Esophagus (tissue), 2 donors: Measurements from ENCODE around the gene MAPRE2. TPM values are rescaled to one million over a fixed set of nuclear protein-coding genes. Genes with fewer than 3 reads are reported as not detected.

Experiments used
- H3K27ac ChIP-seq, 2 donors: one replicate each; pipeline ENCODE4 v1.5.1; 2013; ENCODE audit warnings: low read depth in 2 of 2, mild to moderate bottlenecking in 2 of 2, inconsistent platforms in 1 of 2, low read length in 1 of 2, moderate library complexity in 1 of 2
- H3K27me3 ChIP-seq, 2 donors: one replicate each; pipeline ENCODE4 v1.6.1; 2013; ENCODE audit warnings: low read length in 2 of 2, control low read depth in 1 of 2, mild to moderate bottlenecking in 1 of 2; ENCODE audit not compliant: insufficient read depth in 2 of 2, control insufficient read depth in 1 of 2
- H3K36me3 ChIP-seq, 2 donors: one replicate each; pipeline ENCODE4 v1.6.1; 2013; ENCODE audit warnings: low read length in 1 of 2; ENCODE audit not compliant: control insufficient read depth in 2 of 2, insufficient read depth in 2 of 2
- H3K4me1 ChIP-seq, 2 donors: one replicate each; pipeline ENCODE4 v1.6.1; 2013; ENCODE audit warnings: low read length in 1 of 2; ENCODE audit not compliant: control insufficient read depth in 2 of 2, insufficient read depth in 2 of 2
- H3K4me3 ChIP-seq, 2 donors: one replicate each; pipeline ENCODE4 v1.5.1; 2013; ENCODE audit warnings: low read length in 2 of 2, mild to moderate bottlenecking in 2 of 2, low read depth in 1 of 2, moderate library complexity in 1 of 2
- H3K9me3 ChIP-seq, 2 donors: one replicate each; pipeline ENCODE4 v1.6.1; 2013; ENCODE audit warnings: mild to moderate bottlenecking in 2 of 2, low read depth in 1 of 2, low read length in 1 of 2, moderate library complexity in 1 of 2; ENCODE audit not compliant: control insufficient read depth in 2 of 2, insufficient read depth in 1 of 2
- WGBS, 2 donors: extraction: QIAGEN DNeasy Blood & Tissue Kit; methylation state at CpG; one replicate each; pipeline ENCODE4 v1.1.7; 2013; 5-methylcytosine and 5-hydroxymethylcytosine counted together
- polyA plus RNA-seq, 2 donors: library from polyadenylated mRNA; stranded (reverse); fragments of 200-250 nt; gene quantifications; one replicate each; pipeline ENCODE4 v1.2.3, GENCODE V29; 2013
- donor health status: healthy with polysubstance abuse.
- donor health status: Bipolar disorder and iron deficiency.

The MAPRE2 gene
- polyA plus RNA-seq, 2 donors = 2.4 to 3.5 TPM

DNA sequence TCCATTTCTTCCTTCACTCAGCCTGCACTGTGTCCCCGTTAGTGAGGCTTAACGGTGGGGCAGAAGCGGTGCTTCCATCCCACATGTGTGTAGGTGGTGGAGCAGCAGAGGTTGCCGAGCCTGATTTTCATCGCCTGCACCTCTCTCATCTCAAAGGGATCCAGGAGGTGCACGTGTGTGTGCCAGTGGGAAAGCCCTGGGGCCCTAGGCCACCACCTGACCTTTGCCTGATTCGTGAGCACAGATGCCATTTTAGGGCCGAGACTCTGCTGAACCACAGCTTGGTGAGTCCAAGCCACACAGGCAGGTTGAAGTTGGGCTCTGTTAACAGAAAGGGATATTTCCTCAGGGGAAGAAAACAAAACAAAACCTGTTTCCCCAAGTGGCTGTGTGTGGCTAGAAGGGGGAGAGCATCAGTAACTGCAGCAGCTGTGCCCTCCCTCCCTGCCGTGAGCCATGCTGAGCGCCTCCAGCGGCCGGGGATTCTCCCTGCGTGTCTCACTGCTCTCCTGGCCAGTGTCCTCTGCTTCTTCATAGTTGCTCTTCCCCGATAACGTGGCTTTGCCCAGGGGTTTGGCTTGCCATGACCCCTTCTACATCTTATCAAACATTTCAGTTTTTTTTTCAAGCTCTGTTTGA is 81.5 kb downstream of the MAPRE2 start:
- H3K27ac ChIP-seq = no peak overlapping the region
- no peaks in the 10 kb centered on the region for H3K9me3 ChIP-seq
- H3K27me3 ChIP-seq = no peaks in the 10 kb centered on the region
- H3K36me3 ChIP-seq = no peaks in the 10 kb centered on the region
- H3K4me1 ChIP-seq = peaks cover 0 to 8% of the 10 kb centered on the region in 2 donors
- no peak overlapping the region for H3K4me3 ChIP-seq
- WGBS, 2 donors = 78 to 82% methylated on average over 15 of the region's 15 CpGs

DNA sequence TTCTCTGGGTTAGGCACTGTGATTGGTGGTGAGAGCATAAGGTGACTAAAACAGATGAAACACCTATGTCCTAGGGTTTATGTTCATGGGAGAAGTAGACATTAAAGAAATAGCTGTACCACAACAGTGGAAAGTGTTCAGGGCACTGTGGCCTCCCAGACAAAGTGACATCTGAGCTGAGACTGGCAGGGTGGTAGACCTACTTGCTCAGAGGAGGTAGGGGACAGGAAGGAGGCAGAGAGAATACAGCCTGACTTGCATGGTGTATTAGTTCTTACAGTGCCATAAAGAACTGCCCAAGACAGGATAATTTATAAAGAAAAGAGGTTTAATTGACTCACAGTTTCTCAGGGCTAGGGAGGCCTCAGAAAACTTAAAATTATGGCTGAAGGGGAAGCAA is 82.6 kb downstream of the MAPRE2 start:
- H3K4me1 ChIP-seq = peaks cover 0 to 2% of the 10 kb centered on the region in 2 donors
- H3K9me3 ChIP-seq = no peaks in the 10 kb centered on the region
- H3K4me3 ChIP-seq = no peak overlapping the region
- H3K27me3 ChIP-seq = no peaks in the 10 kb centered on the region
- H3K27ac ChIP-seq = no peak overlapping the region
- H3K36me3 ChIP-seq = peaks cover 0 to 3% of the 10 kb centered on the region in 2 donors

DNA sequence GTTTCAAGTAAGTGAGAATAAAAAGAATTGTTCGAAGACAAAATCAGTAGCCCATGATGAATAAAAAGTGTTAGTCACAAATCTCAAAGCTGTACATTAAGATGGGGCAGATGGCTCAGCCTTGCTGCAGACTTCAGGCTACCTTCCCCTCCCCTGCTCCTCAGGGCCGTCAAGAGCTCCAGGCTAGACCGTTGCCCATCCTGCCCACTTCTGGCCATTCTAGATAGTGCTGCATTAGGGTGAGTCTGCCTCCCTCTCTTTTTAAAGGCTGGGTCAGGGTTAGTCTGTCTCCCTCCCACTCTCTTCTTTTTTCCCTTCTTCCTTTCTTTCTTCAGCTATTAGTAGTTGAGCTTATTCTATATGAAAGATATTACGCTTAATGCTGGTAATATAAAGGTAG is 86.0 kb downstream of the MAPRE2 start:
- H3K27me3 ChIP-seq = no peaks in the 10 kb centered on the region
- no peaks in the 10 kb centered on the region for H3K4me1 ChIP-seq
- no peak overlapping the region for H3K27ac ChIP-seq
- 76 to 86% methylated on average over 4 of the region's 4 CpGs for WGBS, 2 donors
- H3K4me3 ChIP-seq = no peak overlapping the region
- no peaks in the 10 kb centered on the region for H3K9me3 ChIP-seq
- peaks cover 0 to 4% of the 10 kb centered on the region in 2 donors for H3K36me3 ChIP-seq

DNA sequence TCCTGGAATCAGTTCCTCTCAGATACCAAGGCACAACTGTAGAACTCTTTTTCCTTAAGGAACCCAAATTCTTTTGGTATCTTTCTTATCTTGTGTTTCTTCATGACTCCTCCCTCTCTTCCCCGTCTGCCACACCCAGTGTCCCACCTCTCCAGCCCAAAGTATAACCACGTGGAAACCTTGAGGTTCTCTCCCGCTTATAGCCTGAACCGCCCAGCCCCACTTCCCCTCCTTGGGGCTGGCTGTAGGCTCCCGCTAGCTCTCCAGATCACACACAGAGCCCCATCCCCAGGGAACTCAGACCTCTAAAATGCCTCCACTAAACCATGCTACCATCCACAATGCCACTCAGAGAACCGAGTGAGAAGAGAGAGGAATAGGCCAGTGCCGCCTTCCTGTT is 87.5 kb downstream of the MAPRE2 start:
- Histone ChIP-seq H3K27me3 (no peaks in the 10 kb centered on the region), H3K4me1 (no peaks in the 10 kb centered on the region), H3K36me3 (peaks cover 0 to 4% of the 10 kb centered on the region in 2 donors), H3K9me3 (no peaks in the 10 kb centered on the region), H3K4me3 (no peak overlapping the region), H3K27ac (no peak overlapping the region)
- WGBS, 2 donors = 89 to 92% methylated on average over 7 of the region's 7 CpGs

DNA sequence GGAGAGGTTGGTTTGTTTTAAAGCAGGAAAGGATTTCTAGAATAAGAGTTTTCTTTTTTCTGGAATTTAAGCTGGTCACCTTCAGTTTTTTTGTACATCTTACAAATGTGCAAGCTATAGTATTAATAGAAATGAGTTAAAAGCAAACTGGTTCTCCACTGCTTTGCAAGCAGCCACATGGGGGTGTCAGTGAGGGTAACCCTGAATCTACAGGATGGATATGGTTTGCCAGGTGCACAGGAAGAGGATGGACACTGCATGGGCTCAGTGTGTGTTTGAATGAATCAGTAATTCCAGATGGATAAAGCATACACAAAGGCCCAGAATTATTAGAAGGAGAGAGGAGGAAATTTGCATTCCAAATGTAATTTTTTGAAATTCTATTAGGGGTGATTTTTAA is 89.0 kb downstream of the MAPRE2 start:
- Histone ChIP-seq H3K27me3 (no peaks in the 10 kb centered on the region), H3K27ac (no peak overlapping the region), H3K4me3 (no peak overlapping the region), H3K9me3 (no peaks in the 10 kb centered on the region), H3K4me1 (no peaks in the 10 kb centered on the region), H3K36me3 (peaks cover 0 to 4% of the 10 kb centered on the region in 2 donors)

DNA sequence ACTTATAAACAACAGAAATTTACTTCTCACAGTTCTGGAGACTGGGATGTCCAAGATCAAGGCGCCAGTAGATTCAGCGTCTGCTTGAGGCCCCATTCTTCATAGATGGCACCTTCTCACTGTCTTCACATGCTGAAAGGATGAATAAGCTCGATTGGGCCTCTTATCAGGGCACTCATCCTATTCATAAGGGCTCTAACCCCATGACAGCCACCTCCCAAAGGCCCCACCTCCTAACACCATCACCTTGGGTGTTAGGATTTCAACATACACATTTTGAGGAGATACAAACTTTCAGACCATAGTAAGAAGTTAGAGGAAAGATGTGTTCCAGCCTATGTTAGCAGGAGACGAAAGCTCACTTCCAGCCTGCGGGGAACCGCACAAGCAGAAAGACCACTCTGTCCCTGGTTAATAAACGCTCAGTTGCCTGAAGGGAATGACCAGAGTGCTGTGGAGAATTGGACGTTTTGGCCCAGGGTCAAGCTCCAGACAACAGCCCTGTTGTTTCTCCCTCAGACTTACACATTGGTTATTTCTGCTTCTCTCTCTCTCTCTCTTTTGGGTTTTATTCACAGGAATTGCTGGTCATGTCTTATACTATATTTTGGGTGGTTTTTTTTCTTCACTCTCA is 90.3 kb downstream of the MAPRE2 start:
- Histone ChIP-seq H3K9me3 (no peaks in the 10 kb centered on the region), H3K27ac (no peak overlapping the region), H3K27me3 (no peaks in the 10 kb centered on the region), H3K4me3 (no peak overlapping the region), H3K4me1 (peaks cover 0 to 3% of the 10 kb centered on the region in 2 donors), H3K36me3 (peaks cover 0 to 4% of the 10 kb centered on the region in 2 donors)
- 78 to 85% methylated on average over 8 of the region's 8 CpGs for WGBS, 2 donors

DNA sequence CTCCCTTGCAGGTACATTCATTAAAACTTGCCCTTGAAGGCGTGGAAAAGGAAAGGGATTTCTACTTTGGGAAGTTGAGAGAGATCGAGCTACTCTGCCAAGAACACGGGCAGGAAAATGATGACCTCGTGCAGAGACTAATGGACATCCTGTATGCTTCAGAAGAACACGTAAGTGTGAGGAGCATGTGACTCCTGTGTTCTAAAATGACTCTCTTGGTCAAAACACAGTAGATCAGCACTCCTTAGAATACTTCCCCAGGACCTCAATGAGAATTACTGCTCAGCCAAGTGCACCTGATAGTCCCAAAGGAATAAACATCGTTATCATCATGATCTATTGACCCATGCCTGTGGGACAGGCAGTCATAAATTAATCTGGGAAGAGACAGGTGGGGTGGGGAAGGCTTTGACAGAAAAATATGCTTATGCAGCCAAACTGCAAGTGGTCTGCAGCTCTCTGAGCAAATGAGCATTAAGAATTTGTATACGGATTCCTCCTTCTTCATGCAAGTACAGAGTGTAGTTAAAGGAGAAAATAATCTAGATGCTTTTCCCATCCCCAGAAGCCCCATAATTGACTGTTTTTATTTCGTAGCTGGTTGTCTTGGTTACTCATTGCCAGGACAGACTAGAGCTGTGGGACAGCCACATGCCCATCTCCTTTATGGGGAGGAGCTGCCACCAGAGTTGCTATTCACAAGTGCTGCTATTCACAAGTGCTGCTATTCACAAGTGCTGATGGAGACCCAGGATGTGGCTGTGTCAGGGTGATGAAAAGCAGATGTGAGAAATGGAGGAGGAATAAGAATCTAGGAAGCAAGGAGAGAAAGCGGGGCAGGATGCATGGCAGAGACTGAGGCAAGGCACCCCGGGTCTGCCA is 91.0 kb downstream of the MAPRE2 start:
- Histone ChIP-seq H3K27me3 (no peaks in the 10 kb centered on the region), H3K4me3 (no peak overlapping the region), H3K36me3 (peaks cover 0 to 4% of the 10 kb centered on the region in 2 donors), H3K4me1 (peaks cover 0 to 3% of the 10 kb centered on the region in 2 donors), H3K9me3 (no peaks in the 10 kb centered on the region), H3K27ac (no peak overlapping the region)
- WGBS, 2 donors = 74% methylated on average over 10 of the region's 10 CpGs

DNA sequence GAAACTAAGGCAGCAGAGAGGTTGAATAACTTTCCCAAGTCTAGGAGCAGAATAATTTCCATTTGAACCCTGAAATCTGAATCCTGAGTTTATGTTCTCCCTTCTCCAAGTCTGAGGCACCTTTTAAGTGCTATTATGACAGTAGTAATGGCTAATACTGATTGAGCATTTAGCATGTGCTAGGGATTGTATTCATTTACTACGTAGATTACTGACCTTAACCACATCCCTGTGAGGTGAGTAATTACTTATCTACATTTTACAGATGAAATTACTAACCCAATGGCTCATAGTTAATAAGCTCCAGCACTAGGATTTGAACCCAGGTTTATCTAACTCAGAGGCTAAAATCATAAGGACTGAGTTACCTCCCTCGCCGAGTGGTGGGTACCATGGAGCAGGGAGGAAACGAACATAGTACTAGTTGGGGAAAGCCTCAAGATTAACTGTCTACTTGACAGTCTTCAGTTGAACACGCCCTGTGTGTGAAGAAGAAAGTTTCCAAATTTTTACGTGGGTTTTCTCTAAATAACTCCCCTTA is 93.0 kb downstream of the MAPRE2 start:
- Histone ChIP-seq H3K27ac (no peak overlapping the region), H3K9me3 (no peaks in the 10 kb centered on the region), H3K4me3 (no peak overlapping the region), H3K27me3 (no peaks in the 10 kb centered on the region), H3K36me3 (peaks cover 0 to 4% of the 10 kb centered on the region in 2 donors), H3K4me1 (peaks cover 0 to 3% of the 10 kb centered on the region in 2 donors)
- 92 to 93% methylated on average over 6 of the region's 6 CpGs for WGBS, 2 donors

DNA sequence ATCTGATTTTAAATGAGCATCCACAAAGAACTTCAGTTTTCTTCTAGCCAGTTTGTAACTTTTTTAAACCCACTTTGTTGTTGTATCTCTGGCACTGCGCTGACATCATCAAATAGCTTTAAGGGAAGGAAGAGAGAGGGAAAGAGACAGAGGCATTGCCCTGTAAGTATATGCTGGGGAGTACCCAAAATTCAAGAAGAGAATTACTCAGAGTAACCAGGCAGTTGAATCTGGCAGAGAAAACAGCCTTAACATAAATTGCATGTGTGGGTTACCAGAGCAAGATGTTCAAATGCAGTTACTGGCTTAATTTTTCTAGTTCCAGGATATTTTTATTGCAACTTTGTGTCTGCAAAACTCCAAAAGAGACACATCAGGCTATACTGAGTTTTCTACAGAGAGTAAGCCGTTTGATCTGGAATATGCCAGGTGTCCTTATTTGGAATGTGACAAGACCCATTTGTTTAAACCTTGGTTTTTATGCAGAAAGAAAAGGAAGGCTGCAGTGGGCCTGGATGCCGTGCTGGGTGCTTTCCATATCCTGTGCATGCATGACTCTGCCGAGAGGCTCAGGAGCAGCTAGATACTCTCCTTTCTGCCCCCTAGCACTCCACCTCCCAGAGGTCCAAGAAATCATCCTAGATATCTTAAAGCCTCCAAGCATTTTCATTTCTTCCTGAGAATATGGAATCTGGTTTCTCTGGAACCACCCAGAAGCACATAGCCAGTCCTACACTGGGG is 93.7 kb downstream of the MAPRE2 start:
- Histone ChIP-seq H3K27ac (no peak overlapping the region), H3K27me3 (no peaks in the 10 kb centered on the region), H3K4me1 (peaks cover 0 to 3% of the 10 kb centered on the region in 2 donors), H3K36me3 (peaks cover 0 to 4% of the 10 kb centered on the region in 2 donors), H3K4me3 (no peak overlapping the region), H3K9me3 (no peaks in the 10 kb centered on the region)
- 82 to 84% methylated on average over 4 of the region's 4 CpGs for WGBS, 2 donors
